DOHH2 (cell line): ENCODE data around the gene TRABD2A.

Experiments used
- H3F3A ChIP-seq: fragments of 200-600 bp; sonication (generic), shearing (Covaris generic); 2 replicates; pipeline ENCODE4 v1.6.0; 2016; ENCODE audit warnings: antibody characterized with exemption, mild to moderate bottlenecking; ENCODE audit not compliant: control insufficient read depth, insufficient read depth
- H3K27ac ChIP-seq: fragments of 200-600 bp; sonication (generic); 2 replicates; pipeline ENCODE4 v1.5.1; 2014; ENCODE audit warnings: low read depth, mild to moderate bottlenecking, low read length, moderate library complexity
- H3K27me3 ChIP-seq: fragments of 200-600 bp; sonication (generic); 2 replicates; pipeline ENCODE4 v1.6.1; 2014; ENCODE audit warnings: mild to moderate bottlenecking, low read length, mixed read lengths; ENCODE audit not compliant: control insufficient read depth
- H3K36me3 ChIP-seq: fragments of 200-600 bp; sonication (generic); 2 replicates; pipeline ENCODE4 v1.6.1; 2014; ENCODE audit warnings: mild to moderate bottlenecking, low read length, moderate library complexity, mixed read lengths; ENCODE audit not compliant: control insufficient read depth
- H3K4me1 ChIP-seq: fragments of 200-600 bp; sonication (generic); 2 replicates; pipeline ENCODE4 v1.6.1; 2014; ENCODE audit warnings: mild to moderate bottlenecking, low read length, mixed read lengths; ENCODE audit not compliant: control insufficient read depth
- H3K4me2 ChIP-seq: fragments of 200-600 bp; sonication (generic); 2 replicates; pipeline ENCODE4 v1.6.0; 2014; ENCODE audit warnings: mild to moderate bottlenecking, low read length, moderate library complexity
- H3K4me3 ChIP-seq: fragments of 200-600 bp; sonication (generic); 2 replicates; pipeline ENCODE4 v1.5.1; 2014; ENCODE audit warnings: mild to moderate bottlenecking, low read length, mixed read lengths
- H3K79me2 ChIP-seq: fragments of 200-600 bp; sonication (generic); 2 replicates; pipeline ENCODE4 v1.6.1; 2014; ENCODE audit warnings: mild to moderate bottlenecking, low read length, mixed read lengths; ENCODE audit not compliant: control insufficient read depth
- H3K9me2 ChIP-seq: fragments of 200-600 bp; sonication (generic); replicated peaks from 2 replicates; pipeline ENCODE4 v1.6.1; 2014; ENCODE audit warnings: mild to moderate bottlenecking, low read length, mixed read lengths; ENCODE audit not compliant: control insufficient read depth
- H3K9me3 ChIP-seq: fragments of 200-600 bp; sonication (generic); 2 replicates; pipeline ENCODE4 v1.6.1; 2014; ENCODE audit warnings: antibody characterized with exemption, low read length, mixed read lengths; ENCODE audit not compliant: control insufficient read depth, insufficient read depth
- H4K20me1 ChIP-seq: fragments of 200-600 bp; sonication (generic); 2 replicates; pipeline ENCODE4 v1.6.0; 2014; ENCODE audit warnings: low read depth, mild to moderate bottlenecking, antibody characterized with exemption, low read length, moderate library complexity; ENCODE audit not compliant: control insufficient read depth, insufficient read depth
- EZH2phosphoT487 ChIP-seq: fragments of 200-600 bp; sonication (generic); IDR thresholded peaks from 2 replicates; pipeline ENCODE4 v1.6.1; 2017; ENCODE audit warnings: borderline replicate concordance, mild to moderate bottlenecking, antibody characterized with exemption, low read length, moderate library complexity, mixed read lengths
- TF ChIP-seq, protein P1 (sequence below): fragments of 200-600 bp; sonication (generic); IDR thresholded peaks from one replicate; pipeline ENCODE4 v1.5.1; 2014; ENCODE audit warnings: antibody characterized with exemption, mild to moderate bottlenecking, low read depth, low read length; ENCODE audit not compliant: poor library complexity, severe bottlenecking

Gene TRABD2A

GRCh38 chr2:84914334-84914733 lies 33.5 kb upstream of the TRABD2A start:
- Histone ChIP-seq H3K4me2 (no peak overlapping the region), H4K20me1 (no peaks in the 10 kb centered on the region), H3F3A (peaks cover 3% of the 10 kb centered on the region), H3K27ac (no peak overlapping the region), H3K4me1 (peaks cover 14% of the 10 kb centered on the region), H3K36me3 (peaks cover 7% of the 10 kb centered on the region), H3K9me3 (peaks cover 1% of the 10 kb centered on the region; the same call in 1 of the 2 replicates), H3K27me3 (no peaks in the 10 kb centered on the region), H3K79me2 (no peaks in the 10 kb centered on the region), H3K9me2 (no peaks in the 10 kb centered on the region; the same call in 1 of the 2 replicates), H3K4me3 (no peak overlapping the region)
- TF ChIP-seq, protein P1, sequence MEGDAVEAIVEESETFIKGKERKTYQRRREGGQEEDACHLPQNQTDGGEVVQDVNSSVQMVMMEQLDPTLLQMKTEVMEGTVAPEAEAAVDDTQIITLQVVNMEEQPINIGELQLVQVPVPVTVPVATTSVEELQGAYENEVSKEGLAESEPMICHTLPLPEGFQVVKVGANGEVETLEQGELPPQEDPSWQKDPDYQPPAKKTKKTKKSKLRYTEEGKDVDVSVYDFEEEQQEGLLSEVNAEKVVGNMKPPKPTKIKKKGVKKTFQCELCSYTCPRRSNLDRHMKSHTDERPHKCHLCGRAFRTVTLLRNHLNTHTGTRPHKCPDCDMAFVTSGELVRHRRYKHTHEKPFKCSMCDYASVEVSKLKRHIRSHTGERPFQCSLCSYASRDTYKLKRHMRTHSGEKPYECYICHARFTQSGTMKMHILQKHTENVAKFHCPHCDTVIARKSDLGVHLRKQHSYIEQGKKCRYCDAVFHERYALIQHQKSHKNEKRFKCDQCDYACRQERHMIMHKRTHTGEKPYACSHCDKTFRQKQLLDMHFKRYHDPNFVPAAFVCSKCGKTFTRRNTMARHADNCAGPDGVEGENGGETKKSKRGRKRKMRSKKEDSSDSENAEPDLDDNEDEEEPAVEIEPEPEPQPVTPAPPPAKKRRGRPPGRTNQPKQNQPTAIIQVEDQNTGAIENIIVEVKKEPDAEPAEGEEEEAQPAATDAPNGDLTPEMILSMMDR = no peak
- TF ChIP-seq EZH2phosphoT487 = no peak

GRCh38 chr2:84912984-84913383 lies 32.1 kb upstream of the TRABD2A start:
- Histone ChIP-seq H3K9me2 (no peaks in the 10 kb centered on the region; the same call in 1 of the 2 replicates), H3K79me2 (no peaks in the 10 kb centered on the region), H3K36me3 (peaks cover 20% of the 10 kb centered on the region), H3K9me3 (peaks cover 5% of the 10 kb centered on the region; the same call in 1 of the 2 replicates), H3K27me3 (no peaks in the 10 kb centered on the region), H3K4me2 (no peak overlapping the region), H4K20me1 (no peaks in the 10 kb centered on the region), H3F3A (peaks cover 12% of the 10 kb centered on the region), H3K4me3 (no peak overlapping the region), H3K27ac (no peak overlapping the region), H3K4me1 (peaks cover 5% of the 10 kb centered on the region)
- no peak for TF ChIP-seq EZH2phosphoT487
- TF ChIP-seq, protein P1 = no peak

- H3K27ac ChIP-seq = no peak overlapping the region
- no peaks in the 10 kb centered on the region for H3K27me3 ChIP-seq
- H3K4me2 ChIP-seq = no peak overlapping the region
- H3K9me2 ChIP-seq = no peaks in the 10 kb centered on the region
- H3F3A ChIP-seq = peaks cover 25% of the 10 kb centered on the region
- TF ChIP-seq, protein P1 = no peak
- TF ChIP-seq EZH2phosphoT487 = no peak
- H3K36me3 ChIP-seq = peaks cover 35% of the 10 kb centered on the region
- peaks cover 15% of the 10 kb centered on the region for H3K4me1 ChIP-seq
- H4K20me1 ChIP-seq = peaks cover 8% of the 10 kb centered on the region; the same call in 1 of the 2 replicates
- no peak overlapping the region for H3K4me3 ChIP-seq
- H3K79me2 ChIP-seq = peaks cover 13% of the 10 kb centered on the region
- peaks cover 5% of the 10 kb centered on the region; the same call in 1 of the 2 replicates for H3K9me3 ChIP-seq
These were observed 30.3 kb upstream of the TRABD2A start for GRCh38 chr2:84911135-84911678.
